GM20431 (cell line): ENCODE measurements around the gene ATF4.

Source experiments
- in situ Hi-C: fragments of 300-500 bp; cut with MseI, MboI; formaldehyde crosslinking; loops from one replicate; pipeline ENCODE4 v1.15.0; 2020; ENCODE audit warnings: low sequenced_read_pairs; ENCODE audit not compliant: unreplicated experiment

The ATF4 gene

DNA sequence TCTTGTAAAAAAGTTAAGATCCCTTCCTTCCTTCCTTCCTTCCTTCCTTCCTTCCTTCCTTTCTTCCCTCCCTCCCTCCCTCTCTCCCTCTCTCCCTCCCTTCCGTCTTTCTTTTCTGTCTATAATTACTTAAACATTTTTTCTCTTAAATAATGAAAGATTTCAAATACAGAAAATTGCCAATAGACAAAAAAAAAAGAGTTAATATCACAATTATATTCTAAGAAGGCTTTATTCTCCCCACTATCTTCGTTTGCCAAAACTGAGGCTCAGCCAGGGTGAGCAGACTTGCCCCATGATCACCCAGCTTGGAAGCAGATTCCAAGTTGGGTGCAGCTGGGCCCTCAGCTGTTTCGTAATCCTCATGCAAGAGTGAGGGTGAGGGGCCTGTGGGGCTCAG, 49.9 kb downstream of the ATF4 start:
- in situ Hi-C loops, result no loop called here

DNA sequence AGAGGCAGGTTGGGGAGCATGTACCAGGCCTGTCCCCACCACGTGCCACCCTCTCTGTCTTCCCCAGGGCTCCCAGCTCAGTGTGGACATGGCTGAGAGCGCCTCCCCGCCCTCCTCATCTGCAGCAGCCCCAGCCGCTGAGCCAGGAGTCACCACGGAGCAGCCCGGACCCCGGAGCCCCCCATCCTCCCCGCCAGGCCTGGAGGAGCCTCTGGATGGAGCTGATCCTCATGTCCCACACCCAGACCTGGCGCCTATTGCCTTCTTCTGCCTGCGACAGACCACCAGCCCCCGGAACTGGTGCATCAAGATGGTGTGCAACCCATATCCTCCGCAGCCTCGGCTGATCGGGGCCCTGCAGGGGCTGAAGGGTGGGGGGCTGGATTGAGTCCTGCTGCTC, 50.3 kb downstream of the ATF4 start, which contains the start of gene CACNA1I:
TSS of gene CACNA1I (plus strand) at position 89 of the 400 bp plus-strand sequence. CDS start at position 89, 0 bp downstream.
- in situ Hi-C loops, result no loop called here

DNA sequence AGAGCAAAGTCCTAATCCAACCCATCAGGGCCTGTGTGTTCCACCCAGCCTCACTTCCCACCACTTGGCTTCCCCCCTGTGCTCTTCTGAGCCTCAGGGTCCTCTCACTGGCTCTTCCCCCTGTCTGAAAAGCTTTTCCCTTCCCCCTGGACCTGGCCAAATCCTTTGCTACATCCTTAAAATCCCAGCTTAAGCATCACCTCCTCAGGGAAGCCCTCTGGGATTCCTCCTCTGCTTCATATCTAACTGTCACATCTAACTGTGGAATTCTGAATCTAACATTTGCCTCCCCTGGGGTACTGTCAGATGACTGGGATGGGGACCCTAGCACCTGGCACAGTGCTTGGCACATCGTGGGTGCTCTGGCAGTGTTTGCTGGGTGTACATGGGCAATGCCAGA, 51.2 kb downstream of the ATF4 start:
- in situ Hi-C loops, result no loop called here
